ENCODE data around the gene PDPK1.
A peak's percentile ranks its signal among the peaks of the same experiment; 100 is the strongest.

DNA sequence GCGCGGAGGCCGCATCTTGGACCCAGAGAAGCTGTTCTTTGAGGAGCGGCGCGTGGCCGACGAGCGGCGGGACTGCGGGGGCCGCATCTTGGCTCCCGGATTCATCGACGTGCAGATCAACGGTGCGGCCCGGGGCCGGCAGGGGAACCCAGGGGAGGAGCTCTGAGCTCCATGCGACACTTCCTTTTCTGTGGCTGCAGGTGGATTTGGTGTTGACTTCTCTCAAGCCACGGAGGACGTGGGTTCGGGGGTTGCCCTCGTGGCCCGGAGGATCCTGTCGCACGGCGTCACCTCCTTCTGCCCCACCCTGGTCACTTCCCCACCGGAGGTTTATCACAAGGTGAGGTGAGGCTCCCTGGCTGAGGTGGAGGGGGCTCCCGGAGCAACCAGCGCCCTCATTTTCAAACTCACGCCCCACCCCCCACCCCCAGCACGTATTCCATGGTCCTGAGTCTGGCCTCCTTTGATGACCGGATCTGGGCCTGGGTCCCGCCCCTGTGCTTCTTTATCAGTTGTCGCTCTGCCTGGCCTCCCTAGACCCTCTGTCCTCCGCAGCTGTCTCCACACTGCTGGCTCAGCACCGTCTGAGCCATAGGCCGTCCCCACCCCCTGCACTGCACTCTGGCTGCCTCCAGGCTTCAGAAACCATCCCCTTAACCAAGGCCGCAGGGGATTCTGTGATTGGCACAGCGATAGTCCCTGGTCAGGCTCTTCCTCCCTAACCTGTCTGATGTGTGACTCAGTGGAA is 16.9 kb upstream of the PDPK1 start:
- TF ChIP-seq, protein P1, sequence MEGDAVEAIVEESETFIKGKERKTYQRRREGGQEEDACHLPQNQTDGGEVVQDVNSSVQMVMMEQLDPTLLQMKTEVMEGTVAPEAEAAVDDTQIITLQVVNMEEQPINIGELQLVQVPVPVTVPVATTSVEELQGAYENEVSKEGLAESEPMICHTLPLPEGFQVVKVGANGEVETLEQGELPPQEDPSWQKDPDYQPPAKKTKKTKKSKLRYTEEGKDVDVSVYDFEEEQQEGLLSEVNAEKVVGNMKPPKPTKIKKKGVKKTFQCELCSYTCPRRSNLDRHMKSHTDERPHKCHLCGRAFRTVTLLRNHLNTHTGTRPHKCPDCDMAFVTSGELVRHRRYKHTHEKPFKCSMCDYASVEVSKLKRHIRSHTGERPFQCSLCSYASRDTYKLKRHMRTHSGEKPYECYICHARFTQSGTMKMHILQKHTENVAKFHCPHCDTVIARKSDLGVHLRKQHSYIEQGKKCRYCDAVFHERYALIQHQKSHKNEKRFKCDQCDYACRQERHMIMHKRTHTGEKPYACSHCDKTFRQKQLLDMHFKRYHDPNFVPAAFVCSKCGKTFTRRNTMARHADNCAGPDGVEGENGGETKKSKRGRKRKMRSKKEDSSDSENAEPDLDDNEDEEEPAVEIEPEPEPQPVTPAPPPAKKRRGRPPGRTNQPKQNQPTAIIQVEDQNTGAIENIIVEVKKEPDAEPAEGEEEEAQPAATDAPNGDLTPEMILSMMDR (IDR thresholded peaks at IDR 0.05; ENCODE audit: low read depth, low read length, poor library complexity, severe bottlenecking), result peak; percentile 6
- no peak for TF ChIP-seq EZH2phosphoT487 (IDR thresholded peaks at IDR 0.05; ENCODE audit: borderline replicate concordance, low read length)
